C4-2B (cell line): ENCODE measurements around the gene SIX5.

Source experiments
- H3K27ac ChIP-seq: fragments of 450-650 bp; 2 replicates; pipeline ENCODE4 v1.5.1; 2017
- ZFX ChIP-seq: fragments of 450-650 bp; IDR thresholded peaks from 2 replicates; pipeline ENCODE4 v1.6.1; 2017
- TF ChIP-seq, protein P1 (sequence below): fragments of 450-650 bp; conservative IDR thresholded peaks from 2 replicates; pipeline ENCODE4 v1.5.1; 2017; ENCODE audit warnings: mild to moderate bottlenecking

SIX5 gene

GRCh38 chr19:45717983-45718650 lies 50.9 kb downstream of the SIX5 start:
- peak overlapping the region; percentile 90 for H3K27ac ChIP-seq
- TF ChIP-seq ZFX = no peak
- TF ChIP-seq, protein P1, sequence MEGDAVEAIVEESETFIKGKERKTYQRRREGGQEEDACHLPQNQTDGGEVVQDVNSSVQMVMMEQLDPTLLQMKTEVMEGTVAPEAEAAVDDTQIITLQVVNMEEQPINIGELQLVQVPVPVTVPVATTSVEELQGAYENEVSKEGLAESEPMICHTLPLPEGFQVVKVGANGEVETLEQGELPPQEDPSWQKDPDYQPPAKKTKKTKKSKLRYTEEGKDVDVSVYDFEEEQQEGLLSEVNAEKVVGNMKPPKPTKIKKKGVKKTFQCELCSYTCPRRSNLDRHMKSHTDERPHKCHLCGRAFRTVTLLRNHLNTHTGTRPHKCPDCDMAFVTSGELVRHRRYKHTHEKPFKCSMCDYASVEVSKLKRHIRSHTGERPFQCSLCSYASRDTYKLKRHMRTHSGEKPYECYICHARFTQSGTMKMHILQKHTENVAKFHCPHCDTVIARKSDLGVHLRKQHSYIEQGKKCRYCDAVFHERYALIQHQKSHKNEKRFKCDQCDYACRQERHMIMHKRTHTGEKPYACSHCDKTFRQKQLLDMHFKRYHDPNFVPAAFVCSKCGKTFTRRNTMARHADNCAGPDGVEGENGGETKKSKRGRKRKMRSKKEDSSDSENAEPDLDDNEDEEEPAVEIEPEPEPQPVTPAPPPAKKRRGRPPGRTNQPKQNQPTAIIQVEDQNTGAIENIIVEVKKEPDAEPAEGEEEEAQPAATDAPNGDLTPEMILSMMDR = no peak

DNA sequence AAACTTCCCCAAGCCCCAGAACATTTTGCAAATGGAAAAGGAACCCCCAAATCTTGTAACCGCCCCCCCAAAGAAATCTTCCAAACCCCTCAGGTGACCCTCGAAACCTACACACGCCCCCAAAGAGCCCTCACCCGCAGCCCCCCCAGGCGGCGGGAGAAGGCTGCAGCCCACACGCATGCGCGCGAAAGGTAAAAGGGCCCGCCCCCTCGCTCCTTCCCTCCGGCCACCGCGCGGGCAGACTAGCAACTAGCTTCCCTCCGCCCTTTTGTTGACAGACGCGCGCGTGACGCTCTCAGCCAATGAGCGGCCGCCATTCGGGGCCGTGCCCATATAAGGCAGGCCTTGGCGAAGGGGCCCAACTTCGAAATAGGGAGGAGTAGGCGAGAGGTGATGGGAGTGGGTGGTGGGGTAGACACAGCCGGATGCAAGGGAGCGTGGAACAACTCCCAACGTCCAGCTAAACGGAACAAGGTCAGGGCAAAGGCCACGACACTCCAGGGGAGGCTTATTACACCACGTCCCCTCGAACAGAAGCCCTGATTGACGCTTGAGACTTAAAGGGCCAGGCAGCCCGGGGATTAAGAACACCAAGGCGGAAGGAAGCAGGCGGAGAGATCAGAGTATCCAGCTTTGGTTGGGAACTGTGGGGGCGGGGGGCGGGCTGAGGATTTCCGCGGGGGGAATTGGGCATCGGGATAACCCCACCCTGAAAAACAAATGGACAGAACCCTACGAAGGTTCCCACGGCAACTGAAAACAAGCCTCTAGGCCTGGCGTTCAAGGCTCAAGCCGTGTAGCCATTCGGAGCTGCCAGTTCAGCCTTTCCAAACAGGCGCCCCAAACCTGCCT lies 51.7 kb downstream of the SIX5 start:
- peak overlapping the region; percentile 90 for H3K27ac ChIP-seq

DNA sequence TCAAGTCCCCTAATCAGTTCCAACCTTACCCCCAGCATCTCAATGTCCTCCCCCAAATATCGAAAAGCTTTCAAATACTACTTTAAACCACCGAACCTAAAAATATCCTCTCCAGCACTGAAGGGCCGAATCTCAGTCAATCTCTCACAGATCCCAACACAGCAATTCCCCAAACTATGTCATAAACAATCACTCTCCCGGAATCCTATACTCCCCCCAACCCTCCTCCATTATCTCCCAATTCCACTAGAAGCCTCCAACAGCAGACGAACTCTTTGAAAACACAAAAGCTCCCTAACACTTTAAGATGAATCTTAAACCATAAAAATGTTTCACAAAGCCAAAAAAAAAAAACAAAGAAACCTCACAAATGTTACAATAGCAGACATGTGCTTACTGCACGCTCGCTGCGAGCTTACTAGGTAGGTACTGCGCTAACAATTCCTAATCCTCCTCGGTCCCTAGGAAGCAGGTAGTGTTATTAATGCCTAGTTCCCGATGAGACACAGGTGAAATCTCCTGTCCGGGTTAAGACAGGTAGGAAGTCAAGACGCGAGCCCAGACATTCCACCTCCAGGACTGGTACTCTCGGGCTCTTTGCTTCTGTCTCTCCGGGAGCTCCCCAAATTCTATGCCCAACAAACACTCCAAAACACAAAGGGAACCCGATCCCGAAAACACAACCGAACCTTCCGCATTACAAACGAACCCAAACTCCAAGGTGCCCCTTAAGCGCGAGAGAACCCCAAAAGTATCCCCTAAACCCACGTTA lies 52.5 kb downstream of the SIX5 start:
- H3K27ac ChIP-seq = peak overlapping the region; percentile 90
- TF ChIP-seq, protein P1 = no peak
- no peak for TF ChIP-seq ZFX

More for the DNA sequence above, 51.7 kb downstream of the SIX5 start:
- TF ChIP-seq, protein P1 = no peak
- no peak for TF ChIP-seq ZFX

GRCh38 chr19:45715139-45715538 lies 53.9 kb downstream of the SIX5 start:
- H3K27ac ChIP-seq = no peak overlapping the region
- TF ChIP-seq, protein P1 = no peak
- no peak for TF ChIP-seq ZFX
